ENCODE results near the gene ECHDC3.
A peak's percentile ranks its signal among the peaks of the same experiment; 100 is the strongest.

Gene ECHDC3

DNA sequence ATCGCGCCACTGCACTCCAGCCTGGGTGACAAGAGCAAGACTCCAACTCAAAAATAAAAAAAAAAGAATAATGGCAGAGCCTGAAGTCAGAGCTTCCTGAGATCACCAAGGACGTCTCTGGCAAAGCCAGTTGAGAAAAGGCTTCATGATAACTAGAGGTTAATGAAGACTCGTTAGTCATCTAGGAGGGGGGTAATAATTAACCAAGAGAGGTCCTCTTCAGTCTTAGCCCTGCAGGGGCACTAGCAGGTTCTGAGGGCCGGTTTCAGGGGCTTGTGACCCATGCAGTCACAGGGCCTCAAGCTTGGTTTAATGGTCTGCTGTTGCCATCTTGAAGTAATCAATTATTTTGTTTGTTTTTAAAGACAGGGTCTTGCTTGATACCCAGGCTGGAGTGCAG, 52.4 kb downstream of the ECHDC3 start:
- no peak for DNase-seq (ENCODE audit: low spot score)
- H3K27ac ChIP-seq, result peak overlapping the region; percentile 77
- POLR2A ChIA-PET (ENCODE audit: low non-redundant PET), result no interaction called here
- CTCF ChIA-PET, result interaction anchor here (0.5 to 1.3 kb wide), 4 partner anchors 12 to 1530 kb away, joined by 3 to 6 read pairs (median 3); no protein-coding TSS in a partner anchor
- TF ChIP-seq, protein P1, sequence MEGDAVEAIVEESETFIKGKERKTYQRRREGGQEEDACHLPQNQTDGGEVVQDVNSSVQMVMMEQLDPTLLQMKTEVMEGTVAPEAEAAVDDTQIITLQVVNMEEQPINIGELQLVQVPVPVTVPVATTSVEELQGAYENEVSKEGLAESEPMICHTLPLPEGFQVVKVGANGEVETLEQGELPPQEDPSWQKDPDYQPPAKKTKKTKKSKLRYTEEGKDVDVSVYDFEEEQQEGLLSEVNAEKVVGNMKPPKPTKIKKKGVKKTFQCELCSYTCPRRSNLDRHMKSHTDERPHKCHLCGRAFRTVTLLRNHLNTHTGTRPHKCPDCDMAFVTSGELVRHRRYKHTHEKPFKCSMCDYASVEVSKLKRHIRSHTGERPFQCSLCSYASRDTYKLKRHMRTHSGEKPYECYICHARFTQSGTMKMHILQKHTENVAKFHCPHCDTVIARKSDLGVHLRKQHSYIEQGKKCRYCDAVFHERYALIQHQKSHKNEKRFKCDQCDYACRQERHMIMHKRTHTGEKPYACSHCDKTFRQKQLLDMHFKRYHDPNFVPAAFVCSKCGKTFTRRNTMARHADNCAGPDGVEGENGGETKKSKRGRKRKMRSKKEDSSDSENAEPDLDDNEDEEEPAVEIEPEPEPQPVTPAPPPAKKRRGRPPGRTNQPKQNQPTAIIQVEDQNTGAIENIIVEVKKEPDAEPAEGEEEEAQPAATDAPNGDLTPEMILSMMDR (conservative IDR thresholded peaks at IDR 0.05; ENCODE audit: low read depth), result no peak

GRCh38 chr10:11795101-11795920, 53.1 kb downstream of the ECHDC3 start:
- TF ChIP-seq, protein P1 (conservative IDR thresholded peaks at IDR 0.05; ENCODE audit: low read depth), result no peak
- ChIA-PET CTCF (interaction anchor here (0.5 to 0.6 kb wide), 2 partner anchors 59 to 191 kb away, joined by 3 read pairs; no protein-coding TSS in a partner anchor), POLR2A (ENCODE audit: low non-redundant PET) (interaction anchor here (0.7 kb wide), 1 partner anchor 371 kb away, joined by 3 read pairs; no protein-coding TSS in a partner anchor)
- no peak for DNase-seq (ENCODE audit: low spot score)
- peak overlapping the region; percentile 77; the same call in 1 of the 2 replicates for H3K27ac ChIP-seq

DNA sequence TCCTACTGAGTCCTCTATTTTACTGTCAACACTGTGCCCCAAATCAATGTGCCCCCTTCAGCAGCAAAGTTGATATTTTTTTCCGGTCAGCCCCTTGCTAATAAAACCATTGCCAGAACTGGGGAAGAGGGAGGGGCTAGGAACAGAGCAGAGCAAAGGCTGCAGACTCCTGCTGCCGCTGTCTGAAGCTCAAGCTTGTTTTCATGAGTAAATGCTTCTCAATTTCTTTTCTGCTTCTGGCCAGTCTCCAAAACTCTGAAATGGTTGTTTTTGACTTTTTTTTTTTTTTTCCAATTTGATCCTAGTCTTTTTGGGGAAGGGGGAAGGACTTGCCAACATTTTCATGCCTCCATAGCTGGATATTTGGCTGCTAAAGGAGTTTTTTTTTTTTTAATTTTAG, 54.3 kb downstream of the ECHDC3 start:
- H3K27ac ChIP-seq, result no peak overlapping the region
- ChIA-PET POLR2A (ENCODE audit: low non-redundant PET) (interaction anchor here (0.7 kb wide), 2 partner anchors 39 to 40 kb away, joined by 3 to 7 read pairs; no protein-coding TSS in a partner anchor), CTCF (interaction anchor here (0.7 to 1.0 kb wide), 2 partner anchors 23 to 31 kb away, joined by 3 to 5 read pairs; no protein-coding TSS in a partner anchor)
- DNase-seq (ENCODE audit: low spot score), result no peak
- TF ChIP-seq, protein P1 (conservative IDR thresholded peaks at IDR 0.05; ENCODE audit: low read depth), result no peak

DNA sequence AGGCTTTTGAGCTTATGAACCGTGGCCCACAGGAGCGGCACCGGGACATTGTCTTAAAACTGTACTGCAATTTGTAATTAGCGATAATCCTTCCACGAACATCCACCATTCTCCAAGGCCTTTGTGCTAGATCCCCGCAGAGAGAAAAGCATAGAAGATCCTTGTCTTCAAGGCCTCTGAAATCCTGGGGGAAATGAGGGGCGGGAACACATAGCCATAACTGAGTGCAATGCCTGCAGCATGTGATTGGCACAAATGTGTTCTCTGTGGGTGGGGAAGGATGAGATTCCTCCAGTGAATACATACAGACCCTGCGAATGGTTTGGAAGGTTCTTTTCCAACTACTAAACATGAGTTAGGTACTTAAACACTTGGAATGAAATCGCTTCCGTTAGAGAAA, 55.1 kb downstream of the ECHDC3 start:
- ChIA-PET POLR2A (ENCODE audit: low non-redundant PET) (interaction anchor here (0.7 kb wide), 1 partner anchor 39 kb away, joined by 3 read pairs; no protein-coding TSS in a partner anchor), CTCF (no interaction called here)

GRCh38 chr10:11797847-11798633, 55.9 kb downstream of the ECHDC3 start:
- TF ChIP-seq, protein P1 (conservative IDR thresholded peaks at IDR 0.05; ENCODE audit: low read depth), result no peak
- no peak overlapping the region for H3K27ac ChIP-seq
- ChIA-PET POLR2A (ENCODE audit: low non-redundant PET) (no interaction called here), CTCF (interaction anchor here (0.6 kb wide), 1 partner anchor 283 kb away, joined by 6 read pairs; no protein-coding TSS in a partner anchor)
- DNase-seq (ENCODE audit: low spot score), result no peak

More for the DNA sequence above, 55.1 kb downstream of the ECHDC3 start:
- TF ChIP-seq, protein P1 (conservative IDR thresholded peaks at IDR 0.05; ENCODE audit: low read depth), result no peak
- DNase-seq (ENCODE audit: low spot score), result no peak
- no peak overlapping the region for H3K27ac ChIP-seq
